Caco-2 (cell line): ENCODE measurements around the gene CHGA. TPM values are rescaled to one million over a fixed set of nuclear protein-coding genes. Genes with fewer than 3 reads are reported as not detected.

Experiments
- BruUV-seq: library from RNA; stranded (reverse); fragments of 400-500 nt; replicated peaks from 2 replicates; lab custom pipeline; 2021; lab: Mats Ljungman, UMichigan
- CTCF ChIA-PET: fragments of 300-600 bp; sonication (Branson Sonifier 250); formaldehyde crosslinking; loops from one replicate; lab custom pipeline; 2022; ENCODE audit warnings: antibody characterized with exemption; lab: Charles Lee
- POLR2A ChIA-PET: fragments of 300-600 bp; sonication (Branson Sonifier 250); formaldehyde crosslinking; loops from one replicate; lab custom pipeline; 2022; ENCODE audit warnings: antibody characterized with exemption; lab: Charles Lee
- DNase-seq, 2 experiments: peaks; one replicate each; pipeline versions ENCODE4 v3.0.0 to v3.0.0-alpha.2; 2020 to 2022
- H3K27me3 ChIP-seq: replicated peaks from 2 replicates; pipeline ENCODE4 v1.6.0; 2011; ENCODE audit warnings: low read length; ENCODE audit not compliant: control insufficient read depth, insufficient read depth
- H3K36me3 ChIP-seq: 2 replicates; pipeline ENCODE4 v1.5.1; 2011; ENCODE audit warnings: low read length; ENCODE audit not compliant: control insufficient read depth, insufficient read depth
- H3K4me1 ChIP-seq: fragments of 250-450 bp; sonication (Bioruptor Pico); 2 replicates; pipeline ENCODE4 v1.5.1; 2020; ENCODE audit warnings: mild to moderate bottlenecking
- H3K4me3 ChIP-seq: 2 replicates; pipeline ENCODE4 v1.5.1; 2011; ENCODE audit warnings: low read depth, mild to moderate bottlenecking, control low read depth, low read length
- H3K9me3 ChIP-seq: fragments of 250-450 bp; sonication (Bioruptor Pico); 2 replicates; pipeline ENCODE4 v1.5.1; 2020; ENCODE audit warnings: mild to moderate bottlenecking, moderate library complexity
- H3K27ac Mint-ChIP-seq: one replicate; pipeline ENCODE4 v1.8.0; 2022; ENCODE audit warnings: mixed read lengths; ENCODE audit not compliant: unreplicated experiment
- H3K27me3 Mint-ChIP-seq: one replicate; pipeline ENCODE4 v1.8.0; 2022; ENCODE audit warnings: mixed read lengths; ENCODE audit not compliant: insufficient read depth, unreplicated experiment
- H3K36me3 Mint-ChIP-seq: one replicate; pipeline ENCODE4 v1.8.0; 2022; ENCODE audit warnings: mild to moderate bottlenecking, mixed read lengths; ENCODE audit not compliant: insufficient read depth, unreplicated experiment
- H3K4me1 Mint-ChIP-seq: one replicate; pipeline ENCODE4 v1.8.0; 2022; ENCODE audit warnings: low read depth, mixed read lengths; ENCODE audit not compliant: unreplicated experiment
- H3K4me3 Mint-ChIP-seq: one replicate; pipeline ENCODE4 v1.8.0; 2022; ENCODE audit warnings: mild to moderate bottlenecking, moderate library complexity, mixed read lengths; ENCODE audit not compliant: unreplicated experiment
- H3K9me3 Mint-ChIP-seq: one replicate; pipeline ENCODE4 v1.8.0; 2022; ENCODE audit warnings: mixed read lengths; ENCODE audit not compliant: unreplicated experiment
- CTCF ChIP-seq, 2 experiments: fragments of 200-600 bp in 1 of 2; IDR thresholded peaks; 1 replicate in 1 of 2; 2 replicates in 1 of 2; pipeline versions ENCODE4 v1.5.1 to v1.8.0; 2011 to 2022; ENCODE audit warnings: antibody characterized with exemption in 1 of 2, control low read depth in 1 of 2, inconsistent platforms in 1 of 2, low read depth in 1 of 2, low read length in 1 of 2, mild to moderate bottlenecking in 1 of 2, moderate library complexity in 1 of 2; ENCODE audit not compliant: insufficient read depth in 1 of 2, severe bottlenecking in 1 of 2, unreplicated experiment in 1 of 2
- intact Hi-C: fragments of 100-400 bp; cut with micrococcal nuclease; formaldehyde crosslinking; loops from one replicate; pipeline ENCODE4 v1.10.0; 2022; ENCODE audit not compliant: unreplicated experiment
- total RNA-seq: library from RNA; stranded (reverse); gene quantifications from 2 replicates; pipeline ENCODE4 v1.2.3, GENCODE V29; 2022

Gene CHGA
- total RNA-seq, 1 experiment from 2014 or later = not detected

GRCh38 chr14:92880351-92880750, 42.6 kb upstream of the CHGA start:
- intact Hi-C loops = loop anchor here (1.0 kb wide), 1 partner anchor 259 kb away; no protein-coding TSS in a partner anchor
- no peaks in the 10 kb centered on the region for H3K36me3 Mint-ChIP-seq
- no peak for DNase-seq
- Histone ChIP-seq H3K4me1 (no peaks in the 10 kb centered on the region), H3K36me3 (no peaks in the 10 kb centered on the region), H3K9me3 (no peaks in the 10 kb centered on the region), H3K4me3 (no peak overlapping the region), H3K27me3 (no peaks in the 10 kb centered on the region; the same call in 1 of the 2 replicates)
- peaks cover 28% of the 10 kb centered on the region for H3K27me3 Mint-ChIP-seq
- no peaks in the 10 kb centered on the region for H3K9me3 Mint-ChIP-seq
- ChIA-PET CTCF (interaction anchor here (0.7 to 1.4 kb wide), 6 partner anchors 58 to 339 kb away, joined by 3 to 5 read pairs (median 4); partner anchors contain the start of genes LYSET and MOAP1), POLR2A (no interaction called here)
- H3K4me3 Mint-ChIP-seq = no peak overlapping the region
- no peak overlapping the region for H3K27ac Mint-ChIP-seq
- TF ChIP-seq CTCF (IDR thresholded peaks at IDR 0.05; ENCODE audit: insufficient read depth in 1 of 2, low read depth in 1 of 2, low read length in 1 of 2, severe bottlenecking in 1 of 2, unreplicated experiment in 1 of 2) = no peak
- no peaks in the 10 kb centered on the region for H3K4me1 Mint-ChIP-seq
- no TSS peak for BruUV-seq

GRCh38 chr14:92880851-92881250, 42.1 kb upstream of the CHGA start:
- no peaks in the 10 kb centered on the region for H3K9me3 Mint-ChIP-seq
- intact Hi-C loops = loop anchor here (1.0 kb wide), 1 partner anchor 258 kb away; no protein-coding TSS in a partner anchor

GRCh38 chr14:92883066-92883465, 39.9 kb upstream of the CHGA start:
- intact Hi-C loops = no loop called here

More at GRCh38 chr14:92880851-92881250, 42.1 kb upstream of the CHGA start:
- TF ChIP-seq CTCF (IDR thresholded peaks at IDR 0.05; ENCODE audit: insufficient read depth in 1 of 2, low read depth in 1 of 2, low read length in 1 of 2, severe bottlenecking in 1 of 2, unreplicated experiment in 1 of 2) = peak; percentile 40 to 43
- H3K4me1 ChIP-seq = no peaks in the 10 kb centered on the region
- peak; percentile 49 to 61 for DNase-seq
- BruUV-seq = no TSS peak
- CTCF ChIA-PET = interaction anchor here (0.7 to 1.4 kb wide), 6 partner anchors 57 to 338 kb away, joined by 3 to 5 read pairs (median 4); partner anchors contain the start of genes LYSET and MOAP1
- Mint-ChIP-seq H3K4me1 (no peaks in the 10 kb centered on the region), H3K4me3 (no peak overlapping the region), H3K27me3 (peaks cover 28% of the 10 kb centered on the region), H3K27ac (no peak overlapping the region), H3K36me3 (no peaks in the 10 kb centered on the region)
- no peaks in the 10 kb centered on the region for H3K9me3 ChIP-seq
- no peak overlapping the region for H3K4me3 ChIP-seq
- POLR2A ChIA-PET = no interaction called here
- H3K27me3 ChIP-seq = no peaks in the 10 kb centered on the region; the same call in 1 of the 2 replicates
- H3K36me3 ChIP-seq = no peaks in the 10 kb centered on the region

More at GRCh38 chr14:92883066-92883465, 39.9 kb upstream of the CHGA start:
- Histone ChIP-seq H3K36me3 (no peaks in the 10 kb centered on the region), H3K4me3 (no peak overlapping the region), H3K27me3 (no peaks in the 10 kb centered on the region), H3K4me1 (no peaks in the 10 kb centered on the region), H3K9me3 (no peaks in the 10 kb centered on the region)
- BruUV-seq = no TSS peak
- no peak for DNase-seq
- H3K4me1 Mint-ChIP-seq = no peaks in the 10 kb centered on the region
- H3K4me3 Mint-ChIP-seq = no peak overlapping the region
- no peak for TF ChIP-seq CTCF (IDR thresholded peaks at IDR 0.05; ENCODE audit: insufficient read depth in 1 of 2, low read depth in 1 of 2, low read length in 1 of 2, severe bottlenecking in 1 of 2, unreplicated experiment in 1 of 2)
- no peak overlapping the region for H3K27ac Mint-ChIP-seq
- no peaks in the 10 kb centered on the region for H3K9me3 Mint-ChIP-seq
- peaks cover 16% of the 10 kb centered on the region for H3K27me3 Mint-ChIP-seq
- CTCF ChIA-PET = interaction anchor here (0.6 kb wide), 1 partner anchor 180 kb away, joined by 3 read pairs; no protein-coding TSS in a partner anchor
- H3K36me3 Mint-ChIP-seq = no peaks in the 10 kb centered on the region
- POLR2A ChIA-PET = no interaction called here
